ENCODE measurements around the gene INSM1. TPM values are rescaled to one million over a fixed set of nuclear protein-coding genes. Genes with fewer than 3 reads are reported as not detected.

INSM1 gene
- total and polyA plus RNA-seq, 2 experiments from 2014 or later = 1.7 to 2.3 TPM

- no peaks in the 10 kb centered on the region for H3K9me2 ChIP-seq (replicated peaks; ENCODE audit: insufficient read depth)
- no peaks in the 10 kb centered on the region for H3K9me3 ChIP-seq (ENCODE audit: low read depth)
- H3K36me3 ChIP-seq (replicated peaks; ENCODE audit: insufficient read depth, low read depth) = no peaks in the 10 kb centered on the region
- WGBS (ENCODE audit: low lambda C conversion rate, missing lambda C conversion rate) = 95% methylated on average over 14 of the region's 14 CpGs
- no peaks in the 10 kb centered on the region for H3K79me2 ChIP-seq
- no peak overlapping the region for H2AFZ ChIP-seq
- H3K27me3 ChIP-seq = no peaks in the 10 kb centered on the region
- no peak overlapping the region for H3K4me2 ChIP-seq
- no peak for DNase-seq (ENCODE audit: low spot score)
- no peaks in the 10 kb centered on the region for H3K4me1 ChIP-seq (ENCODE audit: insufficient read depth)
- no peak for TF ChIP-seq EZH2phosphoT487 (IDR thresholded peaks at IDR 0.05; ENCODE audit: low read depth, severe bottlenecking, unreplicated experiment)
- TF ChIP-seq CTCF (IDR thresholded peaks at IDR 0.05; ENCODE audit: poor library complexity) = no peak
- TF ChIP-seq EZH2 (IDR thresholded peaks at IDR 0.05; ENCODE audit: borderline replicate concordance) = no peak
- H3K4me3 ChIP-seq = no peak overlapping the region
- H4K20me1 ChIP-seq (ENCODE audit: insufficient read depth, poor library complexity, severe bottlenecking) = no peaks in the 10 kb centered on the region
- H3K27ac ChIP-seq = no peak overlapping the region
Measured at GRCh38 chr20:20338133-20338730, 29.7 kb upstream of the INSM1 start.

DNA sequence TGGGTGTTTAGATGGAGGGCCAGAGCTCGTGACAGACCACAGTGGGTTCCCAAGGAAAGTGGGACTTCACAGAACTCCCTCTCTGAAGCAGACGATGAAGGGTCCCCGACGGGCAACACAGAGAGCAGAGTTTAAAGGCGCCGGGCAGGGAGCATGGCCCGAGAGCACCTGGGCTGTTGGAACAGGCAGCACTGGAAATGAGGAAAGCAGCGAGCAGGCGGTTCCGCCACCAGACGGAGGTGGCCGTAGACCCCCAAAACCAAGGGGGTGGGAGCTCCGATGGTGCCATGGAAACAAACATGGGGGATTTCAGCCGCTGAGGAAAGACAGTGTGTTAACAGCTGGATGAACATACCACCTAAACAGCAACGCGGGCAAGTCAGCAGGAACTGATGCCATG lies 27.5 kb upstream of the INSM1 start:
- H3K9me3 ChIP-seq (ENCODE audit: low read depth) = no peaks in the 10 kb centered on the region
- H4K20me1 ChIP-seq (ENCODE audit: insufficient read depth, poor library complexity, severe bottlenecking) = no peaks in the 10 kb centered on the region
- H3K27me3 ChIP-seq = no peaks in the 10 kb centered on the region
- DNase-seq (ENCODE audit: low spot score) = no peak
- H3K4me3 ChIP-seq = no peak overlapping the region
- no peak for TF ChIP-seq EZH2 (IDR thresholded peaks at IDR 0.05; ENCODE audit: borderline replicate concordance)
- TF ChIP-seq EZH2phosphoT487 (IDR thresholded peaks at IDR 0.05; ENCODE audit: low read depth, severe bottlenecking, unreplicated experiment) = no peak
- no peak for TF ChIP-seq CTCF (IDR thresholded peaks at IDR 0.05; ENCODE audit: poor library complexity)
- H2AFZ ChIP-seq = no peak overlapping the region
- H3K4me1 ChIP-seq (ENCODE audit: insufficient read depth) = no peaks in the 10 kb centered on the region
- no peaks in the 10 kb centered on the region for H3K79me2 ChIP-seq
- H3K4me2 ChIP-seq = no peak overlapping the region
- WGBS (ENCODE audit: low lambda C conversion rate, missing lambda C conversion rate) = 91% methylated on average over 16 of the region's 16 CpGs
- no peak overlapping the region for H3K27ac ChIP-seq
- no peaks in the 10 kb centered on the region for H3K9me2 ChIP-seq (replicated peaks; ENCODE audit: insufficient read depth)
- H3K36me3 ChIP-seq (replicated peaks; ENCODE audit: insufficient read depth, low read depth) = no peaks in the 10 kb centered on the region

- Histone ChIP-seq H3K9me3 (ENCODE audit: low read depth) (no peaks in the 10 kb centered on the region), H2AFZ (no peak overlapping the region), H3K27me3 (no peaks in the 10 kb centered on the region), H3K79me2 (no peaks in the 10 kb centered on the region), H3K4me1 (ENCODE audit: insufficient read depth) (no peaks in the 10 kb centered on the region), H4K20me1 (ENCODE audit: insufficient read depth, poor library complexity, severe bottlenecking) (no peaks in the 10 kb centered on the region), H3K9me2 (replicated peaks; ENCODE audit: insufficient read depth) (no peaks in the 10 kb centered on the region), H3K4me2 (no peak overlapping the region), H3K36me3 (replicated peaks; ENCODE audit: insufficient read depth, low read depth) (no peaks in the 10 kb centered on the region), H3K4me3 (no peak overlapping the region), H3K27ac (no peak overlapping the region)
- WGBS (ENCODE audit: low lambda C conversion rate, missing lambda C conversion rate) = 72% methylated on average over 4 of the region's 4 CpGs
- no peak for DNase-seq (ENCODE audit: low spot score)
- no peak for TF ChIP-seq EZH2 (IDR thresholded peaks at IDR 0.05; ENCODE audit: borderline replicate concordance)
- no peak for TF ChIP-seq EZH2phosphoT487 (IDR thresholded peaks at IDR 0.05; ENCODE audit: low read depth, severe bottlenecking, unreplicated experiment)
- TF ChIP-seq CTCF (IDR thresholded peaks at IDR 0.05; ENCODE audit: poor library complexity) = no peak
Measured at GRCh38 chr20:20341371-20341770, 26.5 kb upstream of the INSM1 start.

Data from hepatocyte (in vitro differentiated cells).